SK-N-SH treated with all-trans-retinoic acid at 6 μM for 48 hours (cell line): ENCODE measurements around the gene KCNH5.
A peak's percentile ranks its signal among the peaks of the same experiment; 100 is the strongest.

Experiments
- ATAC-seq: fragments of 200-7000 bp; cut with Tn5 transposase; 3 replicates; pipeline ENCODE4 v1.9.1; 2020; ENCODE audit warnings: mild to moderate bottlenecking, moderate library complexity
- ARNTL ChIP-seq: fragments of 450-650 bp; formaldehyde crosslinking; IDR thresholded peaks from 2 replicates; pipeline ENCODE4 v1.5.0; 2020; ENCODE audit warnings: low read depth, mild to moderate bottlenecking, moderate library complexity, borderline replicate concordance
- BACH2 ChIP-seq: fragments of 250-450 bp; sonication (Bioruptor Pico); IDR thresholded peaks from 2 replicates; pipeline ENCODE4 v1.9.0; 2021; ENCODE audit warnings: mild to moderate bottlenecking, borderline replicate concordance
- ESRRG ChIP-seq: fragments of 250-450 bp; sonication (Bioruptor Pico); IDR thresholded peaks from 2 replicates; pipeline ENCODE4 v1.6.1; 2021; ENCODE audit warnings: mild to moderate bottlenecking
- ISL1 ChIP-seq: fragments of 250-450 bp; sonication (Bioruptor Pico); IDR thresholded peaks from 2 replicates; pipeline ENCODE4 v2.1.2; 2022; ENCODE audit warnings: mild to moderate bottlenecking, moderate library complexity
- OSR1 ChIP-seq: fragments of 250-450 bp; sonication (Bioruptor Pico); IDR thresholded peaks from 2 replicates; pipeline ENCODE4 v1.8.0; 2022; ENCODE audit warnings: moderate library complexity, mild to moderate bottlenecking, inconsistent platforms
- RARB ChIP-seq: fragments of 250-450 bp; sonication (Bioruptor Pico); IDR thresholded peaks from 2 replicates; pipeline ENCODE4 v1.8.0; 2021; ENCODE audit warnings: mild to moderate bottlenecking, moderate library complexity
- TCF4 ChIP-seq: fragments of 250-450 bp; sonication (Bioruptor Pico); IDR thresholded peaks from 2 replicates; pipeline ENCODE4 v1.8.0; 2021; ENCODE audit warnings: mild to moderate bottlenecking, moderate library complexity, borderline replicate concordance
- TOX ChIP-seq: fragments of 250-450 bp; sonication (Bioruptor Pico); IDR thresholded peaks from 2 replicates; pipeline ENCODE4 v1.8.0; 2021; ENCODE audit warnings: mild to moderate bottlenecking, moderate library complexity, borderline replicate concordance
- ZC3H10 ChIP-seq: fragments of 250-450 bp; sonication (Bioruptor Pico); IDR thresholded peaks from 2 replicates; pipeline ENCODE4 v1.5.1; 2021; ENCODE audit warnings: mild to moderate bottlenecking, moderate library complexity
- ZFP3 ChIP-seq: fragments of 250-450 bp; sonication (Bioruptor Pico); IDR thresholded peaks from 2 replicates; pipeline ENCODE4 v1.5.0; 2020; ENCODE audit warnings: mild to moderate bottlenecking, moderate library complexity
- ZNF565 ChIP-seq: fragments of 450-650 bp; formaldehyde crosslinking; conservative IDR thresholded peaks from 2 replicates; pipeline ENCODE4 v1.5.0; 2020; ENCODE audit warnings: low read depth, mild to moderate bottlenecking, moderate library complexity
- TF ChIP-seq, protein P1 (sequence below): fragments of 250-450 bp; sonication (Bioruptor Pico); IDR thresholded peaks from 2 replicates; pipeline ENCODE4 v1.8.0; 2021; ENCODE audit warnings: low read depth, mild to moderate bottlenecking, moderate library complexity, borderline replicate concordance
- TF ChIP-seq, protein P2 (sequence below): fragments of 250-450 bp; sonication (Bioruptor Pico); IDR thresholded peaks from 2 replicates; pipeline ENCODE4 v1.5.0; 2020; ENCODE audit warnings: mild to moderate bottlenecking, moderate library complexity
- TF ChIP-seq, protein P3 (sequence below): fragments of 250-450 bp; sonication (Bioruptor Pico); IDR thresholded peaks from 2 replicates; pipeline ENCODE4 v1.5.1; 2021; ENCODE audit warnings: mild to moderate bottlenecking, moderate library complexity

Gene KCNH5, protein sequence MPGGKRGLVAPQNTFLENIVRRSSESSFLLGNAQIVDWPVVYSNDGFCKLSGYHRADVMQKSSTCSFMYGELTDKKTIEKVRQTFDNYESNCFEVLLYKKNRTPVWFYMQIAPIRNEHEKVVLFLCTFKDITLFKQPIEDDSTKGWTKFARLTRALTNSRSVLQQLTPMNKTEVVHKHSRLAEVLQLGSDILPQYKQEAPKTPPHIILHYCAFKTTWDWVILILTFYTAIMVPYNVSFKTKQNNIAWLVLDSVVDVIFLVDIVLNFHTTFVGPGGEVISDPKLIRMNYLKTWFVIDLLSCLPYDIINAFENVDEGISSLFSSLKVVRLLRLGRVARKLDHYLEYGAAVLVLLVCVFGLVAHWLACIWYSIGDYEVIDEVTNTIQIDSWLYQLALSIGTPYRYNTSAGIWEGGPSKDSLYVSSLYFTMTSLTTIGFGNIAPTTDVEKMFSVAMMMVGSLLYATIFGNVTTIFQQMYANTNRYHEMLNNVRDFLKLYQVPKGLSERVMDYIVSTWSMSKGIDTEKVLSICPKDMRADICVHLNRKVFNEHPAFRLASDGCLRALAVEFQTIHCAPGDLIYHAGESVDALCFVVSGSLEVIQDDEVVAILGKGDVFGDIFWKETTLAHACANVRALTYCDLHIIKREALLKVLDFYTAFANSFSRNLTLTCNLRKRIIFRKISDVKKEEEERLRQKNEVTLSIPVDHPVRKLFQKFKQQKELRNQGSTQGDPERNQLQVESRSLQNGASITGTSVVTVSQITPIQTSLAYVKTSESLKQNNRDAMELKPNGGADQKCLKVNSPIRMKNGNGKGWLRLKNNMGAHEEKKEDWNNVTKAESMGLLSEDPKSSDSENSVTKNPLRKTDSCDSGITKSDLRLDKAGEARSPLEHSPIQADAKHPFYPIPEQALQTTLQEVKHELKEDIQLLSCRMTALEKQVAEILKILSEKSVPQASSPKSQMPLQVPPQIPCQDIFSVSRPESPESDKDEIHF

DNA sequence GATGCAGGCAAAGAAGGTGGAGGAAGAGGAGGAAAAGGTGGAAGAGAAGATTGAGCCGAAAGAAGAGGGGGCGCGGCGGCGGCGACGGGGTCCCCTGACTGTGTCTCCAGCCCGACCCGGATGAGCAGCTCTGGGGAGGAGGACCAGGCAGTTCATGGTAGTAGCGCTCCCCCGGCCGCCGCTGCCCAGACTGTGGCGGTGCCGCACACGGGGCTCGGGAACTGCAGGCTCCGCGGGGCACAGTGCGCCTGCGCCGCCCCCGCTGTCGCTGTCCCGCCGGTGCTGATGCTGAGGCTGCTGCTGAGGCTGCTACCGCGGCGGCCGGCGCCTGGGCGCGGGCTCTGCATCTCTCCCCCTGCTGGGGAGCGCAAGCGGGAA, at the start of gene KCNH5:
TSS of gene KCNH5 (minus strand) at position 225 of the 378 bp plus-strand sequence. CDS start 272 bp downstream, outside the sequence.
- no peak for TF ChIP-seq BACH2 (CRISPR knock-in tag)
- TF ChIP-seq RARB (CRISPR knock-in tag), result no peak
- TF ChIP-seq, protein P1, sequence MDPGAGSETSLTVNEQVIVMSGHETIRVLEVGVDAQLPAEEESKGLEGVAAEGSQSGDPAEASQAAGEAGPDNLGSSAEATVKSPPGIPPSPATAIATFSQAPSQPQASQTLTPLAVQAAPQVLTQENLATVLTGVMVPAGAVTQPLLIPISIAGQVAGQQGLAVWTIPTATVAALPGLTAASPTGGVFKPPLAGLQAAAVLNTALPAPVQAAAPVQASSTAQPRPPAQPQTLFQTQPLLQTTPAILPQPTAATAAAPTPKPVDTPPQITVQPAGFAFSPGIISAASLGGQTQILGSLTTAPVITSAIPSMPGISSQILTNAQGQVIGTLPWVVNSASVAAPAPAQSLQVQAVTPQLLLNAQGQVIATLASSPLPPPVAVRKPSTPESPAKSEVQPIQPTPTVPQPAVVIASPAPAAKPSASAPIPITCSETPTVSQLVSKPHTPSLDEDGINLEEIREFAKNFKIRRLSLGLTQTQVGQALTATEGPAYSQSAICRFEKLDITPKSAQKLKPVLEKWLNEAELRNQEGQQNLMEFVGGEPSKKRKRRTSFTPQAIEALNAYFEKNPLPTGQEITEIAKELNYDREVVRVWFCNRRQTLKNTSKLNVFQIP, result no peak
- no peak for TF ChIP-seq OSR1 (CRISPR knock-in tag)
- TF ChIP-seq ISL1 (CRISPR knock-in tag), result no peak
- ATAC-seq, result peak; percentile 93

DNA sequence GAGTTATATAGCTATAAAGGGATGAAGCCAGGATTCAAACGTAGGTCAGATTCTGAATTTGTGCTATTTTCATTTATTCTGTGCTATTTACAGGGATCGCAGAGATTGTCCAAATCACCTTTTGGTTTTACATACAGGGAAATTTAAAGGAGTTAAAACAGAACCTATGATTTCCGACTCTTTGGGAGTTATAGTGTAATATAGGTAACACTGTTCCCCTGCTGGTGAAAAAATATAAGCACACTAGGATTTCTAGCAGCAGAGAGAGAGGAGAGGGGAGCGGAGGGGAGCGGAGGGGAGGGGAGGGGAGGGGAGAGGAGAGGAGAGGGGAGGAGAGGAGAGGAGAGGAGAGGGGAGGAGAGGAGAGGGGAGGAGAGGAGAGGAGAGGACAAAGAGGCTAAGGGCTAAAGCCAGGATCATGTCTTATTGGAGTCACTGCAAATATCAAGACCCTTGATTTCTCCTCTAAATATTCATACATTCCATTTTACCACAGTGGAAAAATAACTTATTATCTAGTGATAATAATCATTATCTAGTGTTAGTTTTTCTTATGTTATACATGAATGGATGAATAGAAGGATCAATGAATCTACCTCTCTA, 46.2 kb upstream of the KCNH5 start:
- ATAC-seq, result no peak
- TF ChIP-seq ZC3H10 (CRISPR knock-in tag), result no peak
- TF ChIP-seq ZNF565, result no peak
- TF ChIP-seq, protein P1, result no peak
- no peak for TF ChIP-seq BACH2 (CRISPR knock-in tag)
- TF ChIP-seq OSR1 (CRISPR knock-in tag), result no peak
- no peak for TF ChIP-seq TOX (CRISPR knock-in tag)
- no peak for TF ChIP-seq ARNTL (CRISPR knock-in tag)

DNA sequence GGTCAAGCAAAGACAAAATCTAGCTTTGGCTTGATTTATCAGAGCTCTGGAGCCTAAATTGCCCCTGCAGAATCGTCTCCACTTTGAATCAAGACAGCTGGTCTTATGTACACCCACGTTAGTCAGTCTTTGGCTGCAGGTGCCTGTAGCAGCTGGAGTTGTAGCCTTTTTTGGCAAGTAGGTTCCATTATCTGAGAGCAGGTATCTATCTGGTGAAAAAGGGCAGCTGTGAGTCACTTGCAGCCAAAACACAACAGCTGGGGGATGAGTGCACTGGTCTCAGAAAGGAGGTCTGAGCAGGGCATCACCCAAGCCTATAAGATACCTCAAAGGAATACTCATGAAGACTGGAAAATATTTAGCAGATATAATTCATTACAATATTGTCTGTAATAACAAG, 43.6 kb upstream of the KCNH5 start:
- no peak for ATAC-seq
- no peak for TF ChIP-seq ZC3H10 (CRISPR knock-in tag)

DNA sequence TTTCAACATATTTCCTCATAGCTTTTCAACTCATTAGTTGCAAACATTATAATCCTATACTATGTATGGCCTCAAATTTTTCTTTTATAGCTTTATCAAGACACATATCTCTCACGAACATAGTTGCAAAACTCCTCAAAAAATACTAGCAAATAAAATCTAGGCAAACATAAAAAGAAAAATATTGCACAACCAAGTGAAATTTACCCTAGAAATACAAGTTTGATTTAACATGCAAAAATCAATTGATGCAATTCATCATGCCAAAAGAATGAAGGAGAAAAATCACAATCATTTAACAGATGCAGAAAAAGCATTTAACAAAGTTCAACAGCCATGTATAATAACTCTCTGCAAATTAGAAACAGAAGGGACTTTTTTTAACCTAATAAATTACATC, 33.3 kb upstream of the KCNH5 start:
- TF ChIP-seq BACH2 (CRISPR knock-in tag) (no peak), RARB (CRISPR knock-in tag) (no peak), OSR1 (CRISPR knock-in tag) (no peak), TOX (CRISPR knock-in tag) (no peak), ZC3H10 (CRISPR knock-in tag) (no peak), ARNTL (CRISPR knock-in tag) (no peak), ESRRG (no peak), ISL1 (CRISPR knock-in tag) (no peak), ZFP3 (CRISPR knock-in tag) (no peak), TCF4 (CRISPR knock-in tag) (no peak)
- TF ChIP-seq, protein P2, sequence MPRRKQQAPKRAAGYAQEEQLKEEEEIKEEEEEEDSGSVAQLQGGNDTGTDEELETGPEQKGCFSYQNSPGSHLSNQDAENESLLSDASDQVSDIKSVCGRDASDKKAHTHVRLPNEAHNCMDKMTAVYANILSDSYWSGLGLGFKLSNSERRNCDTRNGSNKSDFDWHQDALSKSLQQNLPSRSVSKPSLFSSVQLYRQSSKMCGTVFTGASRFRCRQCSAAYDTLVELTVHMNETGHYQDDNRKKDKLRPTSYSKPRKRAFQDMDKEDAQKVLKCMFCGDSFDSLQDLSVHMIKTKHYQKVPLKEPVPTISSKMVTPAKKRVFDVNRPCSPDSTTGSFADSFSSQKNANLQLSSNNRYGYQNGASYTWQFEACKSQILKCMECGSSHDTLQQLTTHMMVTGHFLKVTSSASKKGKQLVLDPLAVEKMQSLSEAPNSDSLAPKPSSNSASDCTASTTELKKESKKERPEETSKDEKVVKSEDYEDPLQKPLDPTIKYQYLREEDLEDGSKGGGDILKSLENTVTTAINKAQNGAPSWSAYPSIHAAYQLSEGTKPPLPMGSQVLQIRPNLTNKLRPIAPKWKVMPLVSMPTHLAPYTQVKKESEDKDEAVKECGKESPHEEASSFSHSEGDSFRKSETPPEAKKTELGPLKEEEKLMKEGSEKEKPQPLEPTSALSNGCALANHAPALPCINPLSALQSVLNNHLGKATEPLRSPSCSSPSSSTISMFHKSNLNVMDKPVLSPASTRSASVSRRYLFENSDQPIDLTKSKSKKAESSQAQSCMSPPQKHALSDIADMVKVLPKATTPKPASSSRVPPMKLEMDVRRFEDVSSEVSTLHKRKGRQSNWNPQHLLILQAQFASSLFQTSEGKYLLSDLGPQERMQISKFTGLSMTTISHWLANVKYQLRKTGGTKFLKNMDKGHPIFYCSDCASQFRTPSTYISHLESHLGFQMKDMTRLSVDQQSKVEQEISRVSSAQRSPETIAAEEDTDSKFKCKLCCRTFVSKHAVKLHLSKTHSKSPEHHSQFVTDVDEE (CRISPR knock-in tag), result no peak
- TF ChIP-seq, protein P3, sequence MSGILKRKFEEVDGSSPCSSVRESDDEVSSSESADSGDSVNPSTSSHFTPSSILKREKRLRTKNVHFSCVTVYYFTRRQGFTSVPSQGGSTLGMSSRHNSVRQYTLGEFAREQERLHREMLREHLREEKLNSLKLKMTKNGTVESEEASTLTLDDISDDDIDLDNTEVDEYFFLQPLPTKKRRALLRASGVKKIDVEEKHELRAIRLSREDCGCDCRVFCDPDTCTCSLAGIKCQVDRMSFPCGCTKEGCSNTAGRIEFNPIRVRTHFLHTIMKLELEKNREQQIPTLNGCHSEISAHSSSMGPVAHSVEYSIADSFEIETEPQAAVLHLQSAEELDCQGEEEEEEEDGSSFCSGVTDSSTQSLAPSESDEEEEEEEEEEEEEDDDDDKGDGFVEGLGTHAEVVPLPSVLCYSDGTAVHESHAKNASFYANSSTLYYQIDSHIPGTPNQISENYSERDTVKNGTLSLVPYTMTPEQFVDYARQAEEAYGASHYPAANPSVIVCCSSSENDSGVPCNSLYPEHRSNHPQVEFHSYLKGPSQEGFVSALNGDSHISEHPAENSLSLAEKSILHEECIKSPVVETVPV (CRISPR knock-in tag), result no peak
- ATAC-seq, result no peak
